NB4 (cell line): ENCODE results near the gene SP100.

Experiments used
- CTCF ChIP-seq: IDR thresholded peaks from one replicate; pipeline ENCODE4 v1.5.1; 2012; ENCODE audit warnings: low read depth, low read length
- MAX ChIP-seq: IDR thresholded peaks from 2 replicates; pipeline ENCODE4 v1.6.1; 2011; ENCODE audit warnings: low read depth, low read length
- POLR2A ChIP-seq: IDR thresholded peaks from 2 replicates; pipeline ENCODE4 v1.6.1; 2011; ENCODE audit warnings: mild to moderate bottlenecking; ENCODE audit not compliant: insufficient read length; ENCODE audit errors: extremely low read depth

- no peak for TF ChIP-seq POLR2A
- no peak for TF ChIP-seq CTCF
- TF ChIP-seq MAX, result no peak
These were observed 109.7 kb downstream of the SP100 start for GRCh38 chr2:230525682-230526081.
